Measurements from ENCODE around the gene ZNF462.
"Not testable (repeated sequence)": the region's sequence is repeated elsewhere in the genome, so short reads cannot be mapped to it uniquely, and the experiment has no call there.

The ZNF462 gene

GRCh38 chr9:106846307-106846706 lies 16.7 kb upstream of the ZNF462 start:
- no peak overlapping the region for H3K4me3 ChIP-seq (ENCODE audit: low read depth, low read length)
- DNase-seq (ENCODE audit: low read depth): no peak
- no peak for TF ChIP-seq CTCF (IDR thresholded peaks at IDR 0.05; ENCODE audit: insufficient read depth, low read depth, low read length, missing control alignments)

GRCh38 chr9:106846857-106847256 lies 16.1 kb upstream of the ZNF462 start:
- TF ChIP-seq CTCF (IDR thresholded peaks at IDR 0.05; ENCODE audit: insufficient read depth, low read depth, low read length, missing control alignments): no peak
- H3K4me3 ChIP-seq (ENCODE audit: low read depth, low read length): no peak overlapping the region
- no peak for DNase-seq (ENCODE audit: low read depth)

- not testable (repeated sequence) for H3K4me3 ChIP-seq (ENCODE audit: low read depth, low read length); DNase-seq (ENCODE audit: low read depth)
Measured at GRCh38 chr9:106851640-106852039, 11.3 kb upstream of the ZNF462 start.

- H3K4me3 ChIP-seq (ENCODE audit: low read depth, low read length): no peak overlapping the region
- TF ChIP-seq CTCF (IDR thresholded peaks at IDR 0.05; ENCODE audit: insufficient read depth, low read depth, low read length, missing control alignments): no peak
- no peak for DNase-seq (ENCODE audit: low read depth)
Measured at GRCh38 chr9:106857811-106858470, 5.0 kb upstream of the ZNF462 start.

GRCh38 chr9:106859957-106860720 lies 2.8 kb upstream of the ZNF462 start:
- TF ChIP-seq CTCF (IDR thresholded peaks at IDR 0.05; ENCODE audit: insufficient read depth, low read depth, low read length, missing control alignments): no peak
- DNase-seq (ENCODE audit: low read depth): no peak
- no peak overlapping the region for H3K4me3 ChIP-seq (ENCODE audit: low read depth, low read length)

- DNase-seq (ENCODE audit: low read depth): no peak
- TF ChIP-seq CTCF (IDR thresholded peaks at IDR 0.05; ENCODE audit: insufficient read depth, low read depth, low read length, missing control alignments): no peak
- H3K4me3 ChIP-seq (ENCODE audit: low read depth, low read length): no peak overlapping the region
Measured at GRCh38 chr9:106860721-106861639, 2.0 kb upstream of the ZNF462 start.

GRCh38 chr9:106861640-106862109 lies 1.3 kb upstream of the ZNF462 start:
- no peak overlapping the region for H3K4me3 ChIP-seq (ENCODE audit: low read depth, low read length)
- TF ChIP-seq CTCF (IDR thresholded peaks at IDR 0.05; ENCODE audit: insufficient read depth, low read depth, low read length, missing control alignments): no peak
- no peak for DNase-seq (ENCODE audit: low read depth)
